B cell (primary cell): Measurements from ENCODE around the gene PGAM2. TPM values are rescaled to one million over a fixed set of nuclear protein-coding genes. Genes with fewer than 3 reads are reported as not detected.
"Not testable (repeated sequence)": the region's sequence is repeated elsewhere in the genome, so short reads cannot be mapped to it uniquely, and the experiment has no call there.

ENCODE experiments used
- ATAC-seq: fragments of 200-7000 bp; cut with Tn5 transposase; one replicate; pipeline ENCODE4 v1.10.0; 2021; ENCODE audit warnings: low read depth, mild to moderate bottlenecking, moderate number of reproducible peaks, moderate library complexity
- CTCF ChIA-PET: fragments of 350-600 bp; sonication (Branson Sonifier 250); formaldehyde crosslinking; loops from one replicate; lab custom pipeline; 2021; ENCODE audit warnings: antibody characterized with exemption, inconsistent platforms; lab: Charles Lee
- POLR2A ChIA-PET: fragments of 350-600 bp; sonication (Branson Sonifier 250); formaldehyde crosslinking; loops from one replicate; lab custom pipeline; 2021; ENCODE audit warnings: antibody characterized with exemption; lab: Charles Lee
- DNase-seq: peaks from one replicate; pipeline ENCODE4 v3.0.0; 2013
- H2AFZ ChIP-seq: 2 replicates; pipeline ENCODE4 v1.6.1; 2012; ENCODE audit warnings: mild to moderate bottlenecking, low read depth, low read length; ENCODE audit not compliant: insufficient read depth, poor library complexity, severe bottlenecking
- H3K27ac ChIP-seq, 2 donors: 1 replicate in 1 of 2; 2 replicates in 1 of 2; pipeline ENCODE4 v1.5.1; 2012 to 2013; ENCODE audit warnings: low read length in 2 of 2, mild to moderate bottlenecking in 2 of 2, moderate library complexity in 1 of 2
- H3K27me3 ChIP-seq, 4 experiments: fragments of 200-600 bp in 1 of 4; sonication (generic) in 1 of 4; replicated peaks in 1 of 4; 1 replicate in 2 of 4; 2 replicates in 2 of 4; pipeline versions ENCODE4 v1.6.1 to v1.7.0; 2013 to 2016; ENCODE audit warnings: low read length in 3 of 4, mild to moderate bottlenecking in 2 of 4, mixed read lengths in 1 of 4, moderate library complexity in 1 of 4; ENCODE audit not compliant: insufficient read depth in 4 of 4, control insufficient read depth in 3 of 4; ENCODE audit errors: control extremely low read depth in 1 of 4
- H3K36me3 ChIP-seq, 2 experiments: replicated peaks in 1 of 2; 1 replicate in 1 of 2; 2 replicates in 1 of 2; pipeline versions ENCODE4 v1.6.1 to v1.7.1; 2013; ENCODE audit warnings: low read length in 1 of 2; ENCODE audit not compliant: insufficient read depth in 2 of 2, control insufficient read depth in 1 of 2; ENCODE audit errors: control extremely low read depth in 1 of 2, extremely low read depth in 1 of 2
- H3K4me1 ChIP-seq, 2 donors: fragments of 200-600 bp in 1 of 2; sonication (generic) in 1 of 2; 1 replicate in 1 of 2; 2 replicates in 1 of 2; pipeline versions ENCODE4 v1.5.1 to v1.6.1; 2013 to 2017; ENCODE audit warnings: low read length in 2 of 2; ENCODE audit not compliant: control insufficient read depth in 2 of 2, insufficient read depth in 2 of 2
- H3K4me2 ChIP-seq: replicated peaks from 2 replicates; pipeline ENCODE3; 2012; ENCODE audit warnings: mild to moderate bottlenecking, low read depth, low read length; ENCODE audit not compliant: poor library complexity, severe bottlenecking
- H3K4me3 ChIP-seq, 5 experiments: fragments of 200-600 bp in 1 of 5; sonication (generic) in 1 of 5; 1 replicate in 3 of 5; 2 replicates in 2 of 5; pipeline versions ENCODE4 v1.5.1 to v1.7.0; 2011 to 2016; ENCODE audit warnings: low read length in 4 of 5, mild to moderate bottlenecking in 4 of 5, low read depth in 2 of 5, control low read depth in 1 of 5, moderate library complexity in 1 of 5; ENCODE audit not compliant: insufficient read depth in 1 of 5; ENCODE audit errors: control extremely low read depth in 1 of 5, extremely low read depth in 1 of 5
- H3K79me2 ChIP-seq: fragments of 200-600 bp; sonication (generic); one replicate; pipeline ENCODE4 v1.6.0; 2016; ENCODE audit warnings: low read length; ENCODE audit not compliant: control insufficient read depth, insufficient read depth
- H3K9ac ChIP-seq: fragments of 200-600 bp; sonication (generic); 2 replicates; pipeline ENCODE4 v1.6.1; 2017; ENCODE audit warnings: mild to moderate bottlenecking, low read length, moderate library complexity
- H3K9me3 ChIP-seq, 3 donors: one replicate each; pipeline versions ENCODE4 v1.6.1 to v1.7.1; 2013; ENCODE audit warnings: low read length in 2 of 3; ENCODE audit not compliant: control insufficient read depth in 2 of 3, insufficient read depth in 1 of 3; ENCODE audit errors: control extremely low read depth in 1 of 3
- H4K20me1 ChIP-seq: 2 replicates; pipeline ENCODE4 v1.6.0; 2012; ENCODE audit warnings: mild to moderate bottlenecking, low read length; ENCODE audit not compliant: insufficient read depth, control insufficient read depth, poor library complexity, severe bottlenecking
- H3K27ac Mint-ChIP-seq: one replicate; pipeline ENCODE4 v1.8.0; 2021; ENCODE audit warnings: mixed read lengths
- H3K27me3 Mint-ChIP-seq: one replicate; pipeline ENCODE4 v1.8.0; 2021; ENCODE audit warnings: mixed read lengths
- H3K4me1 Mint-ChIP-seq: one replicate; pipeline ENCODE4 v1.8.0; 2021; ENCODE audit warnings: mixed read lengths
- H3K4me3 Mint-ChIP-seq: one replicate; pipeline ENCODE4 v1.8.0; 2021; ENCODE audit warnings: mixed read lengths
- H3K9me3 Mint-ChIP-seq: one replicate; pipeline ENCODE4 v1.8.0; 2022; ENCODE audit warnings: mixed read lengths; ENCODE audit not compliant: insufficient read depth
- CTCF ChIP-seq: fragments of 200-600 bp; IDR thresholded peaks from one replicate; pipeline ENCODE4 v1.8.0; 2022; ENCODE audit warnings: antibody characterized with exemption, mild to moderate bottlenecking
- WGBS: methylation state at CpG from one replicate; pipeline ENCODE4 v1.1.5; 2013; ENCODE audit warnings: missing lambda C conversion rate; ENCODE audit not compliant: insufficient coverage; 5-methylcytosine and 5-hydroxymethylcytosine counted together
- intact Hi-C: fragments of 100-400 bp; cut with micrococcal nuclease; formaldehyde crosslinking; loops from one replicate; pipeline ENCODE4 v1.10.0; 2022
- polyA plus RNA-seq: library from polyadenylated mRNA; depleted of rRNA; stranded (reverse); fragments of >200 nt; gene quantifications from 2 replicates; pipeline ENCODE4 v1.2.3, GENCODE V29; 2012
- total RNA-seq, 2 donors: library from RNA; stranded (reverse); fragments of 120-200 nt in 1 of 2; gene quantifications; 1 replicate in 1 of 2; 2 replicates in 1 of 2; pipeline versions ENCODE4 v1.2.3 to v1.2.4, GENCODE V29; 2013 to 2022

PGAM2 gene
- total and polyA plus RNA-seq, 2 donors (not counting 1 experiment from before 2014, with no cell fraction given): 0.69 to 3.2 TPM

- POLR2A ChIA-PET, H3K27me3 Mint-ChIP-seq, H2AFZ ChIP-seq, H3K9me3 Mint-ChIP-seq, CTCF ChIA-PET, H3K27me3 ChIP-seq, H4K20me1 ChIP-seq, H3K36me3 ChIP-seq, H3K9me3 ChIP-seq: not testable (repeated sequence)
- WGBS: under 1% methylated on average over 26 of the region's 46 CpGs
- Mint-ChIP-seq H3K27ac (peak overlapping the region; percentile 94), H3K4me3 (peak overlapping the region; percentile 88), H3K4me1 (peaks cover 23% of the 10 kb centered on the region)
- Histone ChIP-seq H3K79me2 (peaks cover 19% of the 10 kb centered on the region), H3K4me3 (peak overlapping the region in 4 of 5 experiments; percentile 19 to 44 (median 36)), H3K4me2 (peak overlapping the region; percentile 58), H3K9ac (peak overlapping the region; percentile 35), H3K4me1 (peaks cover 11 to 19% of the 10 kb centered on the region in 2 donors), H3K27ac (peak overlapping the region; percentile 57 to 71)
- TF ChIP-seq CTCF: peak; percentile 36
- intact Hi-C loops: loop anchor here (10.0 kb wide), 1 partner anchor 984 kb away; no protein-coding TSS in a partner anchor
- DNase-seq (peak; percentile 85), ATAC-seq (peak; percentile 56)
Observed at GRCh38 chr7:44040493-44040891, 24.9 kb downstream of the PGAM2 start.

- peak overlapping the region in 2 of 5 experiments; percentile 35 to 40 for H3K4me3 ChIP-seq
- H3K4me3 Mint-ChIP-seq: peak overlapping the region; percentile 64
- peak overlapping the region; percentile 57 to 64 for H3K27ac ChIP-seq
- peak; percentile 32 for DNase-seq
- POLR2A ChIA-PET, H3K9me3 ChIP-seq, H3K27me3 Mint-ChIP-seq, H3K4me2 ChIP-seq, H3K27me3 ChIP-seq, H4K20me1 ChIP-seq, H2AFZ ChIP-seq, H3K36me3 ChIP-seq, H3K9ac ChIP-seq, CTCF ChIA-PET, H3K9me3 Mint-ChIP-seq: not testable (repeated sequence)
- intact Hi-C loops: loop anchor here (10.0 kb wide), 1 partner anchor 985 kb away; no protein-coding TSS in a partner anchor
- H3K4me1 ChIP-seq: peaks cover 8 to 16% of the 10 kb centered on the region in 2 donors
- peaks cover 19% of the 10 kb centered on the region for H3K4me1 Mint-ChIP-seq
- peaks cover 14% of the 10 kb centered on the region for H3K79me2 ChIP-seq
- 5% methylated on average over 3 of the region's 40 CpGs for WGBS
- peak overlapping the region; percentile 82 for H3K27ac Mint-ChIP-seq
- peak; percentile 8 for ATAC-seq
Observed at GRCh38 chr7:44039800-44040492, 25.4 kb downstream of the PGAM2 start.

GRCh38 chr7:44038961-44039558 lies 26.3 kb downstream of the PGAM2 start:
- CTCF ChIA-PET: interaction anchor here (0.9 kb wide), 1 partner anchor 19 kb away, joined by 3 read pairs; no protein-coding TSS in a partner anchor
- H3K4me3 Mint-ChIP-seq: peak overlapping the region; percentile 88

More at GRCh38 chr7:44038961-44039558, 26.3 kb downstream of the PGAM2 start:
- H4K20me1 ChIP-seq, H3K36me3 ChIP-seq, H3K79me2 ChIP-seq, H3K4me2 ChIP-seq, H3K9me3 Mint-ChIP-seq, H3K9me3 ChIP-seq, H3K27me3 ChIP-seq, H3K27me3 Mint-ChIP-seq, intact Hi-C loops: not testable (repeated sequence)
- Histone ChIP-seq H3K4me1 (peaks cover 7 to 14% of the 10 kb centered on the region in 2 donors), H3K4me3 (peak overlapping the region in 1 of 5 experiments; percentile 31), H3K9ac (peak overlapping the region; percentile 35), H3K27ac (peak overlapping the region; percentile 27 to 49), H2AFZ (peak overlapping the region; percentile 51)
- 24% methylated on average over 4 of the region's 26 CpGs for WGBS
- Mint-ChIP-seq H3K4me1 (peaks cover 16% of the 10 kb centered on the region), H3K27ac (peak overlapping the region; percentile 95)
- peak; percentile 75 for ATAC-seq
- peak; percentile 90 for DNase-seq
- POLR2A ChIA-PET: interaction anchor here (0.7 kb wide), 1 partner anchor 278 kb away, joined by 7 read pairs; no protein-coding TSS in a partner anchor
